ENCODE data around the gene STXBP6. TPM values are rescaled to one million over a fixed set of nuclear protein-coding genes. Genes with fewer than 3 reads are reported as not detected.

Gene STXBP6
- total and polyA plus RNA-seq, 2 of the 13 experiments (the other 11 are each of a cell fraction or from before 2014, with no cell fraction given), result 35.3 to 42.8 TPM

DNA sequence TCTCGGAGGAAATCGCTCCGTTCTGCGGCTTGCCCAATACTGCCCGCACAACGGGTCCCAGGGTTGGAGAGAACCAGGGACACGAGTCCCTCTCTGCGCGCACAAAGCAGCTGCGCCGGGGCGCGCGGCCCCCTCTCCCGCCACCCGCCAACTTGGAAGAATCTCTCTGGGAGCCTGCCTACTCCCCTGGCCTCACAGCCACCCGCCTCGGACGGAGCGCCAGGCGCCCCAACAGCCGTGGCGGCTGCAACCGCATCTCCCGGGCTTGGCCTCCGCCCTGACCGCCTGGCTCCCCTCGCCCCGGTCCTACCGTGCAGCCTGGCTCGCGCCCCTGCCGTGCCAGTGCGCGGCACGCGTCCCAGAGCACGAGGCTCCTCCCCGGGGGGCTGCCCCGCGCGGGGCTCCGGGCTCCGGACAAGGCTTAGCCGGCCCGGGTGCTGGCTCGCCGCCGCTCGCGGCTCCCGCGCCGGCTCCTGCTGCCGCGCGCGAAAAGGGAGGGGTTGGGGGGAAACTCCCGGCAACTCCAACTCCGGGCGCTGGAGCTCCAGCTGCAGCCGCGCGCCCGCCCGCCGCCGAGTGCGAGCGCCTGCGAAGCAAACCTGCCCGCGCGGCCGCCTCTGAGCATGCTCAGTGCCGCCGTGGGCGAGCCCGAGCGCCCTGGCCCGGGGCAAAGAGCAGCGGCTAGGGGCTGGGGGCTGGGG lies at the start of gene STXBP6 (continued):
- 0 out of 2 replicates have a peak, but pooled peaks have one; percentile 85 for TF ChIP-seq ZNF484 (CRISPR knock-in tag; IDR thresholded peaks at IDR 0.05; ENCODE audit: borderline replicate concordance, low read depth)
- peak; percentile 93; the same call in 1 of the 2 replicates for TF ChIP-seq ZNF879 (CRISPR knock-in tag; IDR thresholded peaks at IDR 0.05)
- TF ChIP-seq TCF7 (IDR thresholded peaks at IDR 0.05; ENCODE audit: low read depth), result no peak
- TF ChIP-seq, protein P1, sequence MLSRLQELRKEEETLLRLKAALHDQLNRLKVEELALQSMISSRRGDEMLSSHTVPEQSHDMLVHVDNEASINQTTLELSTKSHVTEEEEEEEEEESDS (CRISPR knock-in tag; IDR thresholded peaks at IDR 0.05; ENCODE audit: borderline replicate concordance), result no peak
- peak; percentile 87; the same call in 1 of the 2 replicates for TF ChIP-seq IRX3 (CRISPR knock-in tag; IDR thresholded peaks at IDR 0.05; ENCODE audit: borderline replicate concordance, low read depth)
- TF ChIP-seq AKAP8 (CRISPR knock-in tag; IDR thresholded peaks at IDR 0.05), result no peak
- peak; percentile 19 for TF ChIP-seq HOXD1 (CRISPR knock-in tag; IDR thresholded peaks at IDR 0.05)
- TF ChIP-seq, protein P2, sequence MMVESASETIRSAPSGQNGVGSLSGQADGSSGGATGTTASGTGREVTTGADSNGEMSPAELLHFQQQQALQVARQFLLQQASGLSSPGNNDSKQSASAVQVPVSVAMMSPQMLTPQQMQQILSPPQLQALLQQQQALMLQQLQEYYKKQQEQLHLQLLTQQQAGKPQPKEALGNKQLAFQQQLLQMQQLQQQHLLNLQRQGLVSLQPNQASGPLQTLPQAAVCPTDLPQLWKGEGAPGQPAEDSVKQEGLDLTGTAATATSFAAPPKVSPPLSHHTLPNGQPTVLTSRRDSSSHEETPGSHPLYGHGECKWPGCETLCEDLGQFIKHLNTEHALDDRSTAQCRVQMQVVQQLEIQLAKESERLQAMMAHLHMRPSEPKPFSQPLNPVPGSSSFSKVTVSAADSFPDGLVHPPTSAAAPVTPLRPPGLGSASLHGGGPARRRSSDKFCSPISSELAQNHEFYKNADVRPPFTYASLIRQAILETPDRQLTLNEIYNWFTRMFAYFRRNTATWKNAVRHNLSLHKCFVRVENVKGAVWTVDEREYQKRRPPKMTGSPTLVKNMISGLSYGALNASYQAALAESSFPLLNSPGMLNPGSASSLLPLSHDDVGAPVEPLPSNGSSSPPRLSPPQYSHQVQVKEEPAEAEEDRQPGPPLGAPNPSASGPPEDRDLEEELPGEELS (CRISPR knock-in tag; IDR thresholded peaks at IDR 0.05), result no peak; the same call in 1 of the 2 replicates
- no peak for TF ChIP-seq KDM1A (CRISPR knock-in tag; IDR thresholded peaks at IDR 0.05)
- TF ChIP-seq ZNF205 (CRISPR knock-in tag; IDR thresholded peaks at IDR 0.05), result no peak
- TF ChIP-seq, protein P3, sequence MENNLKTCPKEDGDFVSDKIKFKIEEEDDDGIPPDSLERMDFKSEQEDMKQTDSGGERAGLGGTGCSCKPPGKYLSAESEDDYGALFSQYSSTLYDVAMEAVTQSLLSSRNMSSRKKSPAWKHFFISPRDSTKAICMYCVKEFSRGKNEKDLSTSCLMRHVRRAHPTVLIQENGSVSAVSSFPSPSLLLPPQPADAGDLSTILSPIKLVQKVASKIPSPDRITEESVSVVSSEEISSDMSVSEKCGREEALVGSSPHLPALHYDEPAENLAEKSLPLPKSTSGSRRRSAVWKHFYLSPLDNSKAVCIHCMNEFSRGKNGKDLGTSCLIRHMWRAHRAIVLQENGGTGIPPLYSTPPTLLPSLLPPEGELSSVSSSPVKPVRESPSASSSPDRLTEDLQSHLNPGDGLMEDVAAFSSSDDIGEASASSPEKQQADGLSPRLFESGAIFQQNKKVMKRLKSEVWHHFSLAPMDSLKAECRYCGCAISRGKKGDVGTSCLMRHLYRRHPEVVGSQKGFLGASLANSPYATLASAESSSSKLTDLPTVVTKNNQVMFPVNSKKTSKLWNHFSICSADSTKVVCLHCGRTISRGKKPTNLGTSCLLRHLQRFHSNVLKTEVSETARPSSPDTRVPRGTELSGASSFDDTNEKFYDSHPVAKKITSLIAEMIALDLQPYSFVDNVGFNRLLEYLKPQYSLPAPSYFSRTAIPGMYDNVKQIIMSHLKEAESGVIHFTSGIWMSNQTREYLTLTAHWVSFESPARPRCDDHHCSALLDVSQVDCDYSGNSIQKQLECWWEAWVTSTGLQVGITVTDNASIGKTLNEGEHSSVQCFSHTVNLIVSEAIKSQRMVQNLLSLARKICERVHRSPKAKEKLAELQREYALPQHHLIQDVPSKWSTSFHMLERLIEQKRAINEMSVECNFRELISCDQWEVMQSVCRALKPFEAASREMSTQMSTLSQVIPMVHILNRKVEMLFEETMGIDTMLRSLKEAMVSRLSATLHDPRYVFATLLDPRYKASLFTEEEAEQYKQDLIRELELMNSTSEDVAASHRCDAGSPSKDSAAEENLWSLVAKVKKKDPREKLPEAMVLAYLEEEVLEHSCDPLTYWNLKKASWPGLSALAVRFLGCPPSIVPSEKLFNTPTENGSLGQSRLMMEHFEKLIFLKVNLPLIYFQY (CRISPR knock-in tag; IDR thresholded peaks at IDR 0.05; ENCODE audit: borderline replicate concordance), result no peak
- peak; percentile 88 for TF ChIP-seq ZNF235 (CRISPR knock-in tag; IDR thresholded peaks at IDR 0.05; ENCODE audit: borderline replicate concordance)
- no peak; the same call in 1 of the 2 replicates for TF ChIP-seq PRMT3 (CRISPR knock-in tag; IDR thresholded peaks at IDR 0.05; ENCODE audit: borderline replicate concordance, low read depth)
- TF ChIP-seq, protein P4, sequence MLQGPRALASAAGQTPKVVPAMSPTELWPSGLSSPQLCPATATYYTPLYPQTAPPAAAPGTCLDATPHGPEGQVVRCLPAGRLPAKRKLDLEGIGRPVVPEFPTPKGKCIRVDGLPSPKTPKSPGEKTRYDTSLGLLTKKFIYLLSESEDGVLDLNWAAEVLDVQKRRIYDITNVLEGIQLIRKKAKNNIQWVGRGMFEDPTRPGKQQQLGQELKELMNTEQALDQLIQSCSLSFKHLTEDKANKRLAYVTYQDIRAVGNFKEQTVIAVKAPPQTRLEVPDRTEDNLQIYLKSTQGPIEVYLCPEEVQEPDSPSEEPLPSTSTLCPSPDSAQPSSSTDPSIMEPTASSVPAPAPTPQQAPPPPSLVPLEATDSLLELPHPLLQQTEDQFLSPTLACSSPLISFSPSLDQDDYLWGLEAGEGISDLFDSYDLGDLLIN (CRISPR knock-in tag; IDR thresholded peaks at IDR 0.05; ENCODE audit: borderline replicate concordance), result peak; percentile 84
- no peak; the same call in 1 of the 2 replicates for TF ChIP-seq ZSCAN12 (CRISPR knock-in tag; IDR thresholded peaks at IDR 0.05)
- TF ChIP-seq GABPA (IDR thresholded peaks at IDR 0.05; ENCODE audit: low read depth, low read length), result no peak
- TF ChIP-seq GABPA (CRISPR knock-in tag; IDR thresholded peaks at IDR 0.05; ENCODE audit: low read depth), result no peak
- TF ChIP-seq ZNF3 (CRISPR knock-in tag; IDR thresholded peaks at IDR 0.05), result no peak
- no peak for TF ChIP-seq SETDB1 (CRISPR knock-in tag; IDR thresholded peaks at IDR 0.05; ENCODE audit: borderline replicate concordance)
- TF ChIP-seq SP4 (CRISPR knock-in tag; IDR thresholded peaks at IDR 0.05), result peak; percentile 70; the same call in 1 of the 2 replicates
- TF ChIP-seq, protein P5, sequence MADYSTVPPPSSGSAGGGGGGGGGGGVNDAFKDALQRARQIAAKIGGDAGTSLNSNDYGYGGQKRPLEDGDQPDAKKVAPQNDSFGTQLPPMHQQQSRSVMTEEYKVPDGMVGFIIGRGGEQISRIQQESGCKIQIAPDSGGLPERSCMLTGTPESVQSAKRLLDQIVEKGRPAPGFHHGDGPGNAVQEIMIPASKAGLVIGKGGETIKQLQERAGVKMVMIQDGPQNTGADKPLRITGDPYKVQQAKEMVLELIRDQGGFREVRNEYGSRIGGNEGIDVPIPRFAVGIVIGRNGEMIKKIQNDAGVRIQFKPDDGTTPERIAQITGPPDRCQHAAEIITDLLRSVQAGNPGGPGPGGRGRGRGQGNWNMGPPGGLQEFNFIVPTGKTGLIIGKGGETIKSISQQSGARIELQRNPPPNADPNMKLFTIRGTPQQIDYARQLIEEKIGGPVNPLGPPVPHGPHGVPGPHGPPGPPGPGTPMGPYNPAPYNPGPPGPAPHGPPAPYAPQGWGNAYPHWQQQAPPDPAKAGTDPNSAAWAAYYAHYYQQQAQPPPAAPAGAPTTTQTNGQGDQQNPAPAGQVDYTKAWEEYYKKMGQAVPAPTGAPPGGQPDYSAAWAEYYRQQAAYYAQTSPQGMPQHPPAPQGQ (CRISPR knock-in tag; IDR thresholded peaks at IDR 0.05; ENCODE audit: borderline replicate concordance), result 0 out of 2 replicates have a peak, but pooled peaks have one; percentile 34

All from HepG2 (cell line).